Activated T-cell treated with anti-CD3 and anti-CD28 coated beads for 4 hours (primary cell): ENCODE results near the gene C6orf52.
"Not testable (repeated sequence)": the region's sequence is repeated elsewhere in the genome, so short reads cannot be mapped to it uniquely, and the experiment has no call there.

Experiments used
- DNase-seq: peaks from one replicate; pipeline ENCODE4 v3.0.0-alpha.2; 2020

The C6orf52 gene

GRCh38 chr6:10694302-10695085 lies at the start of gene C6orf52, which contains the start of gene PAK1IP1:
Gene C6orf52, minus strand, starts transcription at chr6:10694616. Its CDS starts 7,066 bp downstream, at chr6:10687550.
Gene PAK1IP1, plus strand, starts transcription at chr6:10694972. Its CDS starts 14 bp downstream, at chr6:10694986.
- DNase-seq: peak; percentile 93

GRCh38 chr6:10743515-10743914 lies 49.1 kb upstream of the C6orf52 start:
- no peak for DNase-seq

DNA sequence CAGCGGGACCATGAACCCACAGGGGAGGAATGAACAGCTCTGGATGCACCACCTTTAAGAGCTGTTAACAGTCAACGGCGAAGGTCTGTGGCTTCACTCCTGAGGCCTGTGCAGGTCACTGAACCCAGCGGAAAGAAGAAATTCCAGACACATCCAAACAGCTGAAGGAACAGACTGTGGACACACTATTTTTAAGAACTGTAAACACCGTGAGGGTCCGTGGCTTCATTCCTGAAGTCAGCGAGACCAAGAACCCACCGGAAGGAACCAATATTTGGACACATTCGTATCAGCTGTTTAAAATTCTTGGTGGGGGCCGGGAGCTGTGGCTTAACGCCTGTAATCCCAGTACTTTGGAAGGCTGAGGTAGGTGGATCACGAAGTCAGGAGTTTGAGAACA lies 47.8 kb upstream of the C6orf52 start:
- DNase-seq: no peak

- not testable (repeated sequence) for DNase-seq
Measured at GRCh38 chr6:10741643-10742042, 47.2 kb upstream of the C6orf52 start.

DNA sequence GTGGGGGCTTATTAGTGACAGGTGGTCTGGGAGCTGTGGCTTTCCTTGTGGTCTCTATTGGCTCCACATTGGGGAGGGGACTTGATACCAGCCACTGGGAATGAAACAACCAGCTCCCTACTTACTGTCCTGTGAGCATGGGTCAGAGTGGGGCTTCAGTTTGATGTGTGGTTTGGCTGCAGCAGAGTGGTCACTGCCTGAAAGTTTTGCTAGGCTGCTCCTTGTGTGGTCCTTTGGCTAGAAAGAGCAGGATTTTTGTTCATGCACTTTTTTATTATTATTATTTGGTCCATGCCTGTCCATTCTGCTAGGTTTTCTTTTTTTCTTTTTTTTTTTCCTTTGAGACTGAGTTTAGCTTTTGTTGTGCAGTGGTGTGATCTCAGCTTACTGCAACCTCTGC lies 45.6 kb upstream of the C6orf52 start:
- no peak for DNase-seq

DNA sequence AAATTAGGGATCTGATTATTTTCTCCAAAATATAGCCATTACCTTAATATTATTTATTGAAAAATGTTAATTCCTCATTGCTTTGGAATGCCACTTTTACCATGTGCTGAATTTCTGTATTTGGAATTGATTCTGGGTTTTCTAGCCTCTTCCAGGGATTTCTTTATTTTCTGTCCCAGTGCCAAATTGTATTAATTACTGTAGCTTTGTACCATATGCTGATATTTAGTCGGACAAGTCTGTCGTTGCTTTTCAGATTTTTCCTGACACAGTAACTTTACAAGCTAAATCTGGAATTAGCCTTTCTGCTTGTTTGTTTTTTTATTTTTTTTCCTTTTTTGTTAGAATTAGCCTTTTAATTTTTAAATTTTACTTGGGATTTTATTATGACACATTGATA lies 42.3 kb upstream of the C6orf52 start:
- DNase-seq: no peak

- DNase-seq: no peak
Measured at GRCh38 chr6:10733863-10734262, 39.4 kb upstream of the C6orf52 start.

DNA sequence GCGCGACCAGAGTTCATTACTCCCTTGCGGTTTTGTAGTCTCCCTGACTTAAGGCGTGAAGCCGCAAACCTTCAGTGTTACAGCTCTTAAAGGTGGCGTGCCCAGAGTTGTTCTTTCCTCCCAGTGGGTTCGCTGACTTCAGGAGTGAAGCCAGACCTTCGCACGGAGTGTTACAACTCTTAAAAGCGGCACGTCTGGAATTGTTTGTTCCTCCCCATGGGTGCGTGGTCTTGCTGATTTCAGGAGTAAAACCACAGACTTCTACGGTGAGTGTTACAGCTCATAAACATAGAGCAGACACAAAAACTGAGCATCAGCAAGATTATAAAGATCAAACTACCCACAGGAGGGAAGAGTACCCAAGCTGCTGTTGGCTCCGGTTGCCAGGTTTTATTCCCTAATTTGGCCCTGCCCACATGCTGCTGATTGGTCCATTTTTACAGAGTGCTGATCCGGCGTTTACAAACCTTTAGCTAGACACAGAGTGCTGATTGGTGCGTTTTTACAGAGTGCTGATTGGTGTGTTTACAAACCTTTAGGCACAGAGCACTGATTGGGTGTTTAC lies 38.8 kb upstream of the C6orf52 start:
- no peak for DNase-seq

- no peak for DNase-seq
Measured at GRCh38 chr6:10730254-10730653, 35.8 kb upstream of the C6orf52 start.

DNA sequence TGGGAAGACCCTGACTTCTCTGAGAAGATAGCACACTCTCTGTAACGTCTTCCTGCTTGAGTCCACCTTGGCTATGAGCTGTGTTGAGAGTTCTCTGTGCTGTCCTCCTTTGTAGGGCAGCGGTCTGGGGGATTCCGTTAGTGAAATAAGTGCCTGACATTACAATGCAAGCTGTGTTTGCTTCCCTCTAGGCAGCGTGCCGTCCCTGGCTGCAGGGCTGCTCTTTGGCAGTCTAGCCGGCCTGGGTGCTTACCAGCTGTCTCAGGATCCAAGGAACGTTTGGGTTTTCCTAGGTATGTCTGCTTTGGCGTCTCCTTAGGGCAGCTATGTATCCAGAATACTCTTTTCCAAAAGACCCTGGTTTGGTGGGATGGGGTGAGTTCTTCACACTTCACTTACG lies 31.3 kb upstream of the C6orf52 start:
- no peak for DNase-seq

DNA sequence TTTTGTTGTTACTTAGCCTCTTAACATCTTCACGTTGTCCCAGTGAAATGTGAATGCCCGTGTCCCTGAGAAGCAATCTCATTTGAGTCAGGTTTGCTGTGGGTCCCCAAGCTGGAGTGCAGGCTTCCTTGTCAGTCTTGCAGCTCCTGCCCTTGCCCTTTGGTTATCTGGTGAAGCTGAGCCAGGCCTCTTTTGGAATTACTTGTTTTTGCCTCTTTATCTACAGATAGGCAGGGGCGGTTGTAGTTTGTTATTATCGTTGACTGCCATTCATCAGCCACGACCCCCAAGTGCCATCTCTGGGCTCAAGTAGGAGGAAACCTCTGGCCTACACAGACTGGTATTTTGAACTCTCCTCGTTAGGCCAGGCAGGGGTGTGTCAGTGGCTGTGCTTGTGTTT lies 30.6 kb upstream of the C6orf52 start:
- no peak for DNase-seq

DNA sequence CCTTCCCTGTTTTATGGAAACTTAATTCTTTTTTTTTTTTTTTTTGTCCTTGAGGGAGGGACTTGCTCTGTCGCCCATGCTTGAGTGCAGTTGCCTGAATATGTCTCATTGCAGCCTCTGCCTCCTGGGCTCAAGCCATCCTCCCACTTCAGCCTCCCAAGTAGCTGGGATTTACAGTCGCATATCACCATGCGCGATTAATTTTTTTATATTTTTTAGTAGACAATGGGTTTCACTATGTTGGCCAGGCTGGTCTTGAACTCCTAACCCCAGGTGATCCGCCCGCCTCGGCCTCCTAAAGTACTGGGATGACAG lies 29.1 kb upstream of the C6orf52 start:
- DNase-seq: no peak

DNA sequence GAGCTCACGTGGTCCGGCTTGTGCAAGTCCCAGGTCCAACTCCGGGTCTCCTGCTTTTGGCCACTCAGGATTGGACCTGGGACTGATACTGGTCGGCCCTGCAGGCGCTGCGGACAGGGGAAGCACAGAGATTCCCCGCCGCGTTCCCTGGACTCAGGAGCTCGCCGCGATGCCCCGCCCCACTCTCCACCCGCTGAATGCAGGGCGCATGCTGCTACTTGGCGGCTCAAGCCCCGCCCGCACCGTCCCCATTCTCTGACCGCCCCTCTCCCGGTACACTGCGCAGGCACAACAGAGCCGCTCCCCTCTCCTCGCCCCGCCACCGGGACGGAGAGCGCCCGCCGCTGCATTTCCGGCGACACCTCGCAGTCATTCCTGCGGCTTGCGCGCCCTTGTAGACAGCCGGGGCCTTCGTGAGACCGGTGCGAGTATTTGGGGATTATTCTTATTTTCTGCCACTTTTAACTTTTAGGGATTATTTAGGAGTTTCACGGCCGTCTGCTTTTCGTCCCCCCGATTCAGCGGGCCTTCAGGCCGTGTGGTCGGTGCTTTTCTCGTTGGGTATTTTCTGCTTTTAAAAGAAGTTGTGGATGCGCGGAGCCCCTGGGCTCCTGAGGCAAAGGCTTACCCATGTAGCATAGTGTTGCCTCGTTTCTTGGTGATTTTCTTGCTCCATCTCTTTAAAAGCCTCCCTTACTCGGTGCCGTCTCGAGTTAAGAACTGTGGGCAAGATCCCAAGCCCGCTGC lies 28.6 kb upstream of the C6orf52 start, which contains the start of gene TMEM14C:
TMEM14C (plus strand) TSS at position 251 of the 747 bp plus-strand sequence. CDS start 1,544 bp downstream, outside the sequence.
- peak; percentile 63 for DNase-seq

DNA sequence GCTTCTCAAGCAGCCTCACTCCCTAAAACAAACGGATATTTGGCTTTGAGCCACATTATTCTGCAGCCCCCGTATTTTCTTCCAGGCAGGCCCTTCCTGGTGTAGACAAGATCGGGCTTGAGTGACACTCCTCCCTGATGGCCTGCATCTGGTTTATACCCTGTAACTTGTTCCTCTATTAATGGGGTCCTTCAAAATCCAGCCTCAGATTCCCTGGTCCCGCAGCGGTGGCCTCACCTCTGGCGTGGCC lies 28.1 kb upstream of the C6orf52 start:
- no peak for DNase-seq

DNA sequence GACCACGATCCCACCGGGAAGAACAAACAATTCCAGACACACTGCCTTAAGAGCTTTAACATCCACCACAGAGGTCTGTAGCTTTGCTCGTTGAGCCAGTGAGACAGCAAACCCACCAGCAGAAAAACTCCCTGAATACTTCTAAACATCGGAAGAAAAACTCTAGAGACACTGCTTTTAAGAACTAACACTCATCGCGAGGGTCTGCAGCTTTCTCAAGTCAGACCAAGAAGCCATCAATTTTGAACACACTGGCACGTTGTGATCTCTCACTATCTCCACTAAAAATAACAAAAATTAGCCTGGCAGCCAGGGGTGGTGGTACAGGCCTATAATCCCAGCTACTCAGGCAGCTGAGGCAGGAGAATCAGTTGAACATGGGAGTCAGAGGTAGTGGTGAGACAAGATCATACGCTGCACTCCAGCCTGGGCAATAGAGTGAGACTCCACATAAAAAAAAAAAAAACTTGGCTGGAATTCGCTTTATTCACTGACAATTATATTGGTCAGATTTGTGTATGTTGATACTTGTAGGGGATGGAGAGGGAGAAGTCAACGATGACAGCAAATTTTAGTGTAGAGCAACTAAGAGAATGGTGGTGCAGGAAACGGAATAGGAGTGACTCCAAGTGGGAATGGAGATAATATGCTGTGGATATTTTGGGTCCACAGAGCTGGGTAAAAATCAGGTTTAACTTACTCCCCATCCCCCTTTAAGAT lies 27.6 kb upstream of the C6orf52 start:
- DNase-seq: no peak

- DNase-seq: not testable (repeated sequence)
Measured at GRCh38 chr6:10720960-10721849, 26.8 kb upstream of the C6orf52 start.

DNA sequence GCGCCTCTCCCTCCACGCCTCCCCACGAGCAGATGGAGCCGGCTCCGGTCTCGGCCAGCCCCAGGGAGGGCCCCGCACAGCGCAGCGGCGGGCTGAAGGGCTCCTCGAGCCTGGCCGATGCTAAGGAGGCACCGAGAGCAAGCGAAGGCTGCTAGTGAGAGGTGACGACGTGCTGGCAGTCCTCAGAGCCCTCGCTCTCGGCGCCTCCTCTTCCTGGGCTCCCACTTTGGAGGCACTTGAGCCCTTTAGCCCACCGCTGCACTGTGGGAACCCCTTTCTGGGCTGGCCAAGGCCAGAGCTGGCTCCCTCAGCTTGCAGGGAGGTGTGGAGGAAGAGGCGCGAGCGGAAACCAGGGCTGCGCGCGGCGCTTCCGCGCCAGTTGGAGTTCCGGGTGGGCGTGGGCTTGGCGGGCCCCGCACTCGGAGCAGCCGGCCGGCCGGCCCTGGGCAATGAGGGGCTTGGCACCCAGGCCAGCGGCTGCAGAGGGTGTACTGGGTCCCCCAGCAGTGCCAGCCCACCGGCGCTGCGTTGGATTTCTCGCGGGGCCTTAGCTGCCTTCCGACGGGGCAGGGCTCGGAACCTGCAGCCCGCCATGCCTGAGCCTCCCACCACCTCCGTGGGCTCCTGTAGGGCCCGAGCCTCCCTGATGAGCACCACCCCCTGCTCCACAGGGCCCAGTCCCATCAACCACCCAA lies 26.0 kb upstream of the C6orf52 start:
- DNase-seq: peak; percentile 34

DNA sequence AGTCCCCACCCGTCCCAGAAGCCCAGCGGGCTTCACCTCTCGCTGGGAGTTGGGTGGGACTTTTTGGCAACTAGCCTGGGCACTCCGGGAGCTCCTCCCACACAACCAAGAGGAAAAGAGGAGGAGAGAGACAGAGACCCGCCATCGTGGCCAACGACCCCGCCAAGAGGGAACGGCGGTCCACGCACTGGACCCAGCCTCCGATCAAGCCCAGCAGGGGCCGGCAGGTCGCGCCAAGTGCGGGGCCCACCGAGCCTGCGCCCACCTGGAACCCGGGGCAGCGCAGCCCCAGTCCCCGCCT lies 25.5 kb upstream of the C6orf52 start:
- no peak for DNase-seq

DNA sequence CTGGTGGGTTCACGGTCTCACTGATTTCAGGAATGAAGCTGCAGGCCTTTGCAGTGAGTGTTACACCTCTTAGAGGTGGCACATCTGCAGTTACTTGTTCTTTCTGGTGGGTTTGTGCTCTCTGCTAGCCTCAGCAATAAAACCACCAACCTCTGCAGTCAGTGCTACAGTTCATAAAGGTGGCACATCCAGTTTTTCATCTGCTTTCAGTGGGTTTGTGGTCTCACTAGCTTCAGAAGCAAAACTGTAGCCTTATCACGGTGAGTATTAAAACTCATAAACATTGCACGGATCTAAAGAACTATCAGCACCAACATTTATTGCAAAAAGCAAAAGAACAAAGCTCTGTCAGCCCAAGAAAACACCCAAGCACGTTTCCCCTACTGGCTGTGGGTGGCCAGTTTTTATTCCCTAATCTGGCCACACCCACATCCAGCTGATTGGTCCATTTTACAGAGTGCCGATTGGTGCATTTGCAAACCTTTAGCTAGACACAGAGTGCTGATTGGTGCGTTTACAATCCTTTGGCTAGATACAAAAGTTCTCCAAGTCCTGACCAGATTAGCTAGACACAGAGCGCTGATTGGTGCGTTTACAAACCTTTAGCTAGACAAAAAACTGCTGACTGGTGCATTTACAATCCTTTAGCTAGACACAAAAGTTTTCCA lies 25.0 kb upstream of the C6orf52 start:
- no peak for DNase-seq

DNA sequence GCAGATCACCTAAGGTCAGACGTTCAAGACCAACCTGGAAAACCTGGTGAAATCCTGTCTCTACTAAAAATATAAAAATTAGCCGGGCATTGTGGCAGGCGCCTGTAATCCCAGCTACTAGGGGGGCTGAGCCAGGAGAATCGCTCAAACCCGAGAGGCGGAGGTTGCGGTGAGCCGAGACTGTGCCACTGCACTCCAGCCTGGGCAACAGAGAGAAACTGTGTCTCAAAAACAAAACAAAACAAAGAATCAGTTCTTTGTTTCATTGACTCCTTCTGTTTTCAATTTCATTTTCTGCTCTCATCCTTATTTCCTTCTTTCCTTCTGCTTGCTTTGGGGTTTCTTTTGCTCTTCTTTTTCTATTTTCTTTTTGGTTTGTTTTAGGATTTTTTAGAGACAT lies 19.5 kb upstream of the C6orf52 start:
- DNase-seq: no peak

DNA sequence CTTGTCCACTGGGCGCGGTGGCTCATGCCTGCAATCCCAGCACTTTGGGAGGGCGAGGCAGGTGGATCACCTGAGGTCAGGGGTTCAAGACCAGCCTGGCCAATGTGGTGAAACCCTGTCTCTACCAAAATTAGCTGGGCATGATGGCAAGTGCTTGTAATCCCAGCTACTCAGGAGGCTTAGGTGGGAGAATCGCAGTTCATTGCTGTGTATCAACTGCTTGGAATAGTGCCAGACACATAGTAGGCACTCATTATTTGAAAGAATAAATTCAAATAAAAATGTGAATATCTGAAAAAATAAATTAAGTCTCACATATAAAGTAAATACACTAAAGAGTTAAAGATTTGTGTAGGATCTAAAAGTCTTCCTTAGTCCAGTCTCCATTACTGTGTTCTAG lies 2.2 kb upstream of the C6orf52 start:
- DNase-seq: no peak
